Cardiac septum (tissue), 1 donor: ENCODE results near the gene UBN1. TPM values are rescaled to one million over a fixed set of nuclear protein-coding genes. Genes with fewer than 3 reads are reported as not detected.
A peak's percentile ranks its signal among the peaks of the same experiment; 100 is the strongest.

ENCODE experiments used
- DNase-seq: peaks from one replicate; pipeline ENCODE4 v3.0.0-alpha.2; 2020; ENCODE audit warnings: low spot score
- intact Hi-C: fragments of 100-400 bp; cut with DNase I; formaldehyde crosslinking; loops from one replicate; pipeline ENCODE4 v1.14.0; 2022
- total RNA-seq: library from RNA; stranded (reverse); fragmentation: NEBNext Ultra II Directional; extraction: Animal tissue kit (Norgen Biotek cat#: 25700); gene quantifications from one replicate; pipeline ENCODE4 v1.2.1, GENCODE V29; 2021
- donor health status: DM: no; HTN: no; CAD: no.

UBN1 gene
- total RNA-seq, 1 donor from 2014 or later, result 23.6 TPM

DNA sequence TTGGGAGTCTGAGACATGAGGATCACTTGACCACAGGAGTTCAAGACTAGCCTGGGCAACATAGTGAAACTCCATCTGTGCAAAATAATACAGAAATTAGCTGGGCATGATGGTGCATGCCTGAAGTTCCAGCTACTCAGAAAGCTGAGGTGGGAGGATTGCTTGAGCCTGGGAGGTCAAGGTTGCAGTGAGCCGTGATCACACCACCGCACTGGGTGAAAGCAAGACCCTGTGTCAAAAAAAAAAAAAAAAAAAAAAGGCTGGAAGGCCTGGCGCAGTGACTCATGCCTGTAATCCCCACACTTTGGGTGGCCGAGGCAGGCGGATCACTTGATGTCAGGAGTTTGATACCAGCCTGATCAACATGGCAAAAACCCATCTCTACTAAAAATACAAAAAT is 8.1 kb downstream of the UBN1 start:
- intact Hi-C loops, result no loop called here
- no peak for DNase-seq

DNA sequence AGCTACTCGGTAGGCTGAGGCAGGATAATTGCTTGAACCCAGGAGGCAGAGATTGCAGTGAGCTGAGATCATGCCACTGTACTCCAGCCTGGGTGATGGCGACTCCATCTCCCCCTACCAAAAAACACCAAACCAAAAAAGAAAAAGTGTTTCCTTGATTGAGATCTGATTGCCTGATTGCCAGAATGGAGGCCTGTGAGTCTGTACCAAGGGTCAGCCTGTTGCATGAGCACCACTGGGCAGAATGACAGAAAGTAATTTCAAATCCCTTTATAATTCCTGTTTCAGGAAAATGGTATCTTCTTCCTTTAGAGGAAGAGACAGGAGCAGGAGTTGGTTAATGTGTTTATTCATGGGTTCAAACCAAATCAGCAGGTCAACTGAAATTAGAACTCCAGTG is 8.5 kb downstream of the UBN1 start:
- DNase-seq, result no peak
- intact Hi-C loops, result no loop called here

DNA sequence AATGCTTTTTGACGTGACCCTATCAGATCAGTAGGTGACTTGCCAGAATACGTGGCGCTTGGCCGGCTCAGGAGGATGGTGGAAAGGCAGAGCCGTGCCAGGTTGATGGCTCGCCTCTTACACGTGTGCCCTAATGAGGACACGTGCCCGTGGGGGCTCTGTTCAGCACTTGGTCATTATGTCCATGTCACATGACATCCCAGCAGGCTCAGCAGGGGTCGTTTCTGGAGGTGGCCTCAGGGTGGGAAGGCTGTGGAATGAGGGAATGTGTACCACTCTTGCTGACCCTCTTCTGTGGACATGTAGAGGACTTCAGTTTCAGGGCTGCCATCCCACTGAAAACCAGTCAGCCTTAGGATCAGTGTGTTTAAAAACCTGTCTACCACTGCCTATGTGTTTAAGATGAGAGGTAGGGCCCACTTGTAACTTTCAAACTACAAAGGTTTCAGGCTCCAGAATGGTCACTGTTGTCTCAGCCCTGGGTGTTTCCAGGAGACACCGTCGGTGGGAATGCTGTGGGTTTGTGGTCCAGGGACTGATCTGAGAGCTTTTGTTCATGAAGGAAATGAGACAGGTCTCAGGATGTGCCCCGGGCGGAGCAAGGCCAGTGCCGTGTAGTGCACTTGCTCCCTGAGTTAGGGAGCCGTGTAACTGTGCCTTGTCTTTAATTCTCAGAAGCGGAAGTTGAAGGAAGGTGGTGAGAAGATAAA is 12.1 kb downstream of the UBN1 start:
- intact Hi-C loops, result no loop called here
- no peak for DNase-seq

DNA sequence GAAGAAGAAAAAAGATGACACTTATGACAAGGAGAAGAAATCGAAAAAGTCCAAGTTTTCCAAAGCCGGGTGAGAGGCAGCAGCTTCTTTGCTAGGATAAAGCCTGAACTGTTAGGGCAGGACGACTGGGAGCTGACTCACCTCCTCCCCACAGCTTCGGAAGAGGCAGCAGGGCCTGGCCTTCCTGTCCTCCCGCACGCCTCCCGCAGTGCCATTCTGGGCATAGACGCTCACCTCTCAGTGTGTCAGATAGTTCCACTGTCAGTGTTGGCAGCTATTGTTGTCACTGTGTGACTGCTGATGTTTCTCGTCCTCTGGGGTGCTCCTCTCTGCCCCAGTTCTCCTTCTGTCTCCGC is 12.6 kb downstream of the UBN1 start:
- intact Hi-C loops, result no loop called here
- DNase-seq, result no peak

DNA sequence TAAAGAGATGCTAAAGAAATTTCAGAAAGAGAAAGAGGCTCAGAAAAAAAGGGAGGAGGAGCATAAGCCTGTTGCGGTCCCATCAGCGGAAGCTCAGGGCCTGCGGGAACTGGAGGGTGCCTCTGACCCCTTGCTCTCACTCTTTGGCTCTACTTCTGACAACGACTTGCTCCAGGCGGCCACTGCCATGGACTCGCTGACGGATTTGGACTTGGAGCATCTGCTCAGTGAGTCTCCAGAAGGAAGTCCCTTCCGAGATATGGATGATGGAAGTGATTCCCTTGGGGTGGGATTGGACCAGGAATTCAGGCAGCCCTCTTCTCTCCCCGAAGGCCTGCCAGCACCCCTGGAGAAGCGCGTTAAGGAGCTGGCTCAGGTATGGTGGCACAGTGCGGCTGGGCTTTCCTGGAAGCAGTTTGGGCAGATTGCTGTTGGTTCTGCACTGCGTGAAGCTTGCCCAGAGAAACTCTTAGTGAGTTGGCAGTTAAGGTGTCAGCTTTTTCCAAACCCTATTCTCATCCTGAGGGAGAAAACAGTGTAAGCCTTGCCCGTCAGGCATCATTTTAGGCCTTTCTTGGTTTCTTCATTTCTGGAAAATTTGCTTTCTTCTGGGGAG is 13.6 kb downstream of the UBN1 start:
- intact Hi-C loops, result no loop called here
- no peak for DNase-seq

DNA sequence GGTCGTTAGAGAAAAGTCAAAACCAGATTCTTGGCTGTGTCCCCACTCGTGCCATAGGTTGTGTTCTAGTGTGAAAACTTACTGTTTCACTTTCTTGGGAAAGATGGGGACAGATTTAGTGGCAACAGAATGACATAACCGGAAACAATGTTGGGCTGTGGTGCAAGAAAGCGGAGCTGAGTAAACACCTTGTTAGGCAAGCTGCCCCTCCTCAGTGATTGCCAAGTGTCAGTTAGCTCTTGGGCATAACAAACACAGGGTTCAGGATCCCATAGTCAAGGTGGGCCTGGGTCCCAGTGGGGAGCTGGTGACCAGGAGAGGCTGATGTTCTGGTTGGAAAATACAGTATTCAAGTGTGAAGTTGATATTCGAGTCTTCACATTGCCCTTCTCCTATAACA is 15.4 kb downstream of the UBN1 start:
- intact Hi-C loops, result no loop called here
- peak; percentile 85 for DNase-seq

DNA sequence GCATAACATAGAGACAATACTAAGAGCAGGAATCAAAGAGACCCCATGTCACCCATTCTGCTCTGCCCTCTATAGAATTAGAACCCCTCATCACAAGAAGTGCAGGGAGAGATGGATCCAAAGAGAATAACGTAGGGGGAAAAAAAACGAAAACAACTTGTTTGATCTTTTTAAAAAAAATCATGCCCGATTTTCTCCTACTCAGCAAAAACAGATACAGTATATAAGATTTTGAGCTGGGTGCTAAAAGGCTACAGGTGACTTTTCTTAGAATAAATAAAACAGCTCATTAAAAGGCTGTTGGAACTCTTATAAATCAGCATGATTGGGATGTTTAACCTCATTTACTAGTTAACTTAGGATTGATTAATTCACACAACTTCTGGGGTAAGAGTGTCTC is 17.4 kb downstream of the UBN1 start:
- intact Hi-C loops, result no loop called here

DNA sequence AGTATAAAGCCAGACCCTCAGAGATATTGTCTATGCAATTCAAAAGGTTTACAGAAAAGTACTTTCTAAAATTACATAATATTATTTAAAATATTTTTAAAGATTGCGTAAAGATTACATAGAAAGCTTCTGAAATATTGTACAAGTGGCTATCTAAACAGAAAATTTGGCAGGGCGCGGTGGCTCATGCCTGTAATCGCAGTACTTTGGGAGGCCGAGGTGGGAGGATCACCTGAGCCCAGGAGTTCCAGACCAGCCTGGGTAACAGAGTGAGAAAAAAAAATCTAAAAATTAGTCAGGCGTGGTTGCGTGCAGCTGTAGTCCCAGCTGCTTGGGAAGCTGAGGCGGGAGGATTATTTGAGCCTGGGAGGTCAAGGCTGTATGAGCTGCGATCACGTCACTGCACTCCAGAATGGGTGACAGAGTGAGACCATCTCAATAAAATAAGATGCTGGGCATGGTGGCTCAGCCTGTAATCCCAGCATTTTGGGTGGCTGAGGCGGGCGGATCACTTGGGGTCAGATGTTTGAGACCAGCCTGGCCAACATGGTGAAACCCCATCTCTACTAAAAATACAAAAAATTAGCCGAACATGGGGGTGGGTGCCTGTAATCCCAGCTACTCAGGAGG is 18.1 kb downstream of the UBN1 start:
- intact Hi-C loops, result no loop called here
- no peak for DNase-seq

More for the DNA sequence above, 17.4 kb downstream of the UBN1 start:
- no peak for DNase-seq

DNA sequence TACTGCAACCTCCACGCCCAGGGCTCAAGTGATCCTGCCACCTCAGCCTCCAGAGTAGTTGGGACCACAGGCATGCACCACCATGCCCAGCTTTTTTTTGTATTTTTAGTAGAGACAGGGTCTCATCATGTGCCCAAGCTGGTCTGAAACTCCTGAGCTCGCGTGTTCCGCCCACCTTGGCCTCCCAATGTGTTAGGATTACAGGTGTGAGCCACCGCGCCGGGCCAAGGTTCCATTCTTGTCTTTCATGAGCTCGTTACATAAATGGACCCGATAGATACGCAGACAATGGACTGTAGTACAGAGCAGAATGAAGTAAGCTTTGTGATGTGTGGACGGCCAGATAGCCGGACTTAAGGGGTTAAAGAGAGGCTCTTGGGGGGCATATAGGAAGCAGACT is 19.3 kb downstream of the UBN1 start:
- DNase-seq, result no peak
- intact Hi-C loops, result no loop called here

DNA sequence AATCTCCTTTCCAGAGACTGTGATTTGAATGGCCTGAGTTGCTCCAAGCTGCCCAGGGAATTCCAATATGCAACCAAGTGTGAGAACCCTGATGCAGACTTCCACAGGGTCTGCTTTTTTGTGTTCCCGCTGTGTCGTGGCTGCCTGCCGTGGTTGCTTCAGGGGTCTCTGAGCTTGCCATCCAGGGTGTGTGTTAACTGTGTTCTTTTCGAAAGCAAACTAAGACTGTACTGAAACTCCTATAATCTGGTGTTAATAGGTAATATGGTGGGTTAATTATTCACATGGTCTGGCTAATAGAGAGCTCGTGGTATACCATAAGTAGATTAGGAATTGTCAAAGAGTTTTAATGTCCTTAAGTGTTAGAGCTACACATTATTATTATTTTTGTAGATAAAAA is 20.7 kb downstream of the UBN1 start:
- intact Hi-C loops, result no loop called here
- DNase-seq, result no peak

DNA sequence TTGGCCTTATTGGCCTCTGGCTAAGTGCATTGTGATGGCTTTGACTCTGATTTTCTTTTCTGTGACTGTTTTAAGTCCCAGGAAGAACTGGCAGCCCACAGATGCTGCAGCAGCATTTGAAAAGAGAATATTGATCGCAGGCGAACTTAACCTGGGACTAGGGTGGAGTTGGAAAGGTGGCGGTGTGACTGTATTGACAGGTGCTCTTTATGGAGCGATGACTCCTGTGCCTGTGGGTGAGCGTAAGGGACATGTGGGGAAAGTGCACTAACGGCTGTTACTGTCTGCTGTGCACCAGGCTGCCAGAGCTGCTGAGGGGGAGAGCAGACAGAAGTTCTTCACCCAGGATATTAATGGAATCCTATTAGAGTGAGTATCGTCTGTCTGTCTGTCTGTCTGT is 21.3 kb downstream of the UBN1 start:
- intact Hi-C loops, result no loop called here
- peak; percentile 14 for DNase-seq

DNA sequence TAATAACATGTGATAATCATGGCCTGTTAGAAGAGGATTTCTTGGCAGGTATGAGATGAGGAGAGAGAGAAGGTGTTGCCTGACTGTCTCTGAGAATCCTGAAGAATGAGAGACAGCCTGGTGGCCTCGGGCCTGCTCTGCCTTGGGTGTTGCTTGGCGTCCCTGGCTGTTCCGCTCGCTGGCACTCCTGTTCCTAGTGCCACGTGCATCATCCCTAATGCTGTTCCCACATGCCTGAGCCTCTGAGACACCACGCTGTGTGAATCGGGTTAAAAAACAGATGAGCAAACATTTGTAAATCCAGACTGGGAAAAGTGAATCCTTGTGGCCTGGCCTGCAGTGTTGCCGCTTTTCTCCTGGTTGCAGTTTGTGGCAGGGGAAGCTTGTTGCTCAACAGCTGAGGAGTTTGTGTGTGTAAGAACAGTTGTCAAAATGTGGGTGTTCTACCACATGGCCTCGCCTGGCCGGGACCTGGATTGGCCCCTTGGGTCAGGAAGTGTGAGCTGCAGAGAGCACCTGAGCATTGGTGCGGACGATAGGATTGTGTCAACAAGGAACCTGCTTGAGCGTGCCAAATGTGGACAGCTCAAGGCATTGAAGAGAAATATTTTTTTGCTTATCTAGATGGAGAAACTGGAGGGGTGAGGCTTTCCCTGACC is 22.0 kb downstream of the UBN1 start:
- peak; percentile 49 for DNase-seq
- intact Hi-C loops, result no loop called here

DNA sequence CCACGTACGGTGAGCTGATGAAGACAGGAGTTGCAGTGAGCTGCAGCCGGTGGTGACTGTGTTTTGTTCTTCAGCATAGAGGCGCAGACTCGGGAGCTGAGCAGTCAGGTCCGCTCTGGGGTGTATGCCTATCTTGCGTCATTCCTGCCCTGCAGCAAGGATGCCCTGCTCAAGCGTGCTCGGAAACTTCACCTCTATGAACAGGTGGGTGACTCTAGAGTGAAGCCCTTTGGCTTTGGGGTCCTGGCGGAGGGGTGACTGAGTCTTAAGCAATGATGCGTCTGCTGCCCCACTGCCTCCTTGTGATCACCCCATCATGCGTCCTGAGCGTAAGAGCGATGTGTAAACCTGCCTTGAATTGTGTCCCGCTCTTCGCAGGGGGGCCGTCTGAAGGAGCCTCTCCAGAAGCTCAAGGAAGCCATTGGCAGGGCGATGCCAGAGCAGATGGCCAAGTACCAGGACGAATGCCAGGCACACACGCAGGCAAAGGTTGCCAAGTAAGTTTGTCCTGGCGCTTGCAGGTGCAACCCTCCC is 22.9 kb downstream of the UBN1 start:
- intact Hi-C loops, result no loop called here
- peak; percentile 71 for DNase-seq

DNA sequence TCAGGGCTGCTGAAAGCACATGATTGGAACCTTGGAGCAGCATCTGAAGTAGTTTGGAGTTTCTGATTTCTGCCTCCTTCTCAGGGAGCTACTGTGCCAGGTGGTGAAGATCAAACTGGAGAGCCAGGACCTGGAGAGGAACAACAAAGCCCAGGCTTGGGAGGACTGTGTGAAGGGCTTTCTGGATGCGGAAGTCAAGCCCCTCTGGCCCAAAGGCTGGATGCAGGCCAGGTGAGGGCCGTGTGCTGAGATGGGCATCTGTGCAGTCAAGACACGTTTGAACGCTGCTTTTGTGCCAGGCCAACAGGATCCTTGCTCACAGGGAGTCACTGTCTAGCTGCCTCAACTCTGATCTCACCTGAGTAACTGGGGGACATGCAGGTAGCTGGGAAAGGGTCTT is 23.8 kb downstream of the UBN1 start:
- DNase-seq, result peak; percentile 26
- intact Hi-C loops, result no loop called here

DNA sequence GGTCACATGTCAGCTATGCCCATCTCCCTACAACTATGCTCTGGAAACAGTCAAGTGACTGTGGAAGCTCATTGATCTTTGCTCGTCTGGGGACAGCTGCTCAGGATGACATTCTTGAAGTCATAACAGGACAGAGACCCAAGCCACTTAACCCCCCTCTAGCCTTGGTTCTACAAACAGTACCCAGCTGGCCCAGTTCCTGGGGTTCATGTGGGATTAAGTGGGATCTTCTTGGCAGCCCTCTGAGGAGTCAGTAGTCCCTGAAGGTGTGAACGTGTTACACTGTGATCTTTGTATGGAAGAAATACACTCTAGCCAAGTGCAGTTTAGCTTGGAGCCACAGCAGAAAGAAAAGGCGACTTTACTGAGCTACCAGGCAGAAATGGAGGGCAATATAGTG is 25.8 kb downstream of the UBN1 start:
- no peak for DNase-seq
- intact Hi-C loops, result no loop called here

DNA sequence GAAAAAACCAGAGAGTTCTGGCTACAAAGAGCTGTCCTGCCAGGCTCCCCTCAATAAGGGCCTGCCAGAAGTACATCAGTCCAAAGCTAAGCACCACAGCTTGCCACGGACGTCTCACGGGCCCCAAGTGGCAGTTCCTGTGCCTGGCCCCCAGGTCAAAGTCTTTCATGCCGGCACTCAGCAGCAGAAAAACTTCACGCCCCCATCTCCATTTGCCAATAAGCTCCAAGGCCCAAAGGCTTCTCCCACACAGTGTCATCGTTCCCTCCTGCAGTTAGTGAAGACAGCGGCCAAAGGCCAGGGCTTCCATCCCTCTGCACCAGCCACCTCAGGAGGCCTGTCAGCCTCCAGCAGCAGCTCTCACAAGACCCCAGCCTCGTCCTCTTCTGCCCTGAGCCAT is 27.4 kb downstream of the UBN1 start:
- intact Hi-C loops, result no loop called here

DNA sequence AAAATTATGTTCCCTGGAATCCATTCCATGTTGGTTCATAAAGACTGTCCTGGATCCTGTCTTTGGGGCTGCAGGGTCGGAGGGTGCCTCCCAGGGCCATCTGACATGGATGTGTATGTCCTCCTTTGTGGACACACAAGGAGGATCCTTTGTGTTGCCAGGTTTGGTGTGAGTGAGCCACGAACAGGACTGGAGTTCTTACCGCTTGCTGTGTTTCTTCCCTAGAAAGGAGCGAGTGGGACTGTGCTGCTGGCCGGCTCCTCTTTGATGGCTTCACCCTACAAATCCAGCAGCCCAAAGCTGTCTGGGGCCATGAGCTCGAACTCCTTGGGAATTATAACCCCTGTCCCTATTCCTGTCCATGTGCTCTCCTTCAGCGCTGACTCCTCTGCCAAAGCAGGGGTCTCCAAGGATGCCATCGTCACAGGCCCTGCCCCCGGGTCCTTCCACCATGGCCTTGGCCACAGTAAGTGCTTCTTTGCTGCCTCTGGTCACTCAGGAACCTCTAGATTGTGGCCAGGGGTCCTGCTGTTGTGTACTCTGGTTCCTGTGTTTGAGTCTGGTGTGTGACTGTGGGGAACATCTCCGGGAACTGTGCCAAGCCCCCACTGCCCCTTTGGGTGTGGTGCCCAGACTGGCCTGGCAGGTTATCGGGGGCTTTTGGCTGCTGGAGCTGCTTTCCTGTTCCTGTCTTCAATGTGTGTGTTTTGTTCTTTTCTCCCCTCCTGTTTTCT is 29.5 kb downstream of the UBN1 start:
- intact Hi-C loops, result no loop called here
- no peak for DNase-seq

More for the DNA sequence above, 27.4 kb downstream of the UBN1 start:
- DNase-seq, result peak; percentile 38

DNA sequence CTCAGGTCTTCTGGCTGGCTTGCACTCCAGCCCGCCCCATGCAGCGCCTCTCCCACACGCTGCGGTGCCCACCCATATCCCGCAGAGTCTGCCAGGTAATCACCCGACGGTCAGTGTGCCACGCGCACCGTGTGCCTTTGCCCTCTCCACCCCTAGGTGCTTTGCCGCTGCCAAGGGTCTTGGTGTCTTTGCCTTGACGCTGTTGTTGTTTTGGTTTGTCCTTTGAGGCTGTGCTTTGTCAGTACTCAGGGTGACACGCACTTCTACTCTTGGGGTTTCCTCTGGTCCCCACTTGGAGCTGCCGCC is 30.1 kb downstream of the UBN1 start:
- DNase-seq, result no peak
- intact Hi-C loops, result no loop called here

DNA sequence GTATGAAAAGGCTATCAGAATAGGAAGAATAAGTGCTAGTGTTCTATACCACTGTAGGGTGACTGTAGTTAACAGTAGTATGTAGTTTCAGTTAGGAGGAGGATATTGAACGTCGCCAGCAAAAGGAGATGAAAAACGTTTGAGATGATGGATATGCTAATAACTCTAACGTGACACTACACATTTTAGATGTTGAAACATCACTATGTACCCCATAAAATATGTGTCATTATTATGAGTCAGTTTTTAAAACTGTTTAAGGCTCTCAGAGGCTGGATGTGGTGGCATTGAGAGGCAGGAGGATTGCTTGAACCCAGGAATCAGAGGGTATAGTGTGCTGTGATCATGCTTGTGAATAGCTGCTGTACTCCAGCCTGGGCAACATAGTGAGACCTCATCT is 31.8 kb downstream of the UBN1 start:
- DNase-seq, result no peak
- intact Hi-C loops, result no loop called here

DNA sequence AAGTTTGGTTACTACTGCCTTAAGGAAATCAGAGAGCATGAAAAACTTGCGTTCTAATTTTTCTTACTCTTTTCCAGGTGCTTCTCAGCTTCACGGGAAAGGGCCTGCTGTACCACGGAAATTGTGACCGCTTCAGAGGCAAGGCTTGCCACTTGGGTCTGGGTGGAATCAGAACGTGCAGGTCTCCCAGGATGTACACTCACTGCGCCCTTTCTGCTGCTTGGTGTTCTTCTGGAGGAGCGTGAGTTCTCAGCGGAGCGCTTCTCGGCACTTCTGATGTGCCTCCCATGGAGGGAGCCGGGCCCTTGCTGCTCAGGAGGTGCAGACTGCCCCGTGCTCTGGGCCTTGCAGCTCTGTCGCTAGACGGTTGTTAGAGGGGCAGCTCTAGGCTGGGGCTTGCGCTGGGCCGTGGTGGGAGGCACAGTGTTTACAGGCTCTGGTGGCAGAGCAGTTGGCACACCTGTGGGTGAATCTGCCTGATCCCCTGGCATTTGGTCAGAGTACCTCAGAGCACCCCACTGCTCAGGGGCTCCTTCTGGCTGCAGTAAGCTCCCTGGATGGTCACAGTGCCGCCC is 32.8 kb downstream of the UBN1 start:
- DNase-seq, result no peak
- intact Hi-C loops, result no loop called here
